ENCODE measurements around the gene HNRNPUL1.
A peak's percentile ranks its signal among the peaks of the same experiment; 100 is the strongest.

HNRNPUL1 gene

GRCh38 chr19:41307090-41307875 lies 43.1 kb downstream of the HNRNPUL1 start:
- H3K4me3 ChIP-seq (ENCODE audit: low read depth, low read length): no peak overlapping the region
- in situ Hi-C loops (cut with HindIII; ENCODE audit: low sequenced_read_pairs): no loop called here
- DNase-seq (ENCODE audit: low read depth): no peak
- TF ChIP-seq CTCF (IDR thresholded peaks at IDR 0.05; ENCODE audit: low read depth, low read length, missing control alignments): no peak

GRCh38 chr19:41307954-41308449 lies 43.8 kb downstream of the HNRNPUL1 start:
- no peak overlapping the region for H3K4me3 ChIP-seq (ENCODE audit: low read depth, low read length)
- TF ChIP-seq CTCF (IDR thresholded peaks at IDR 0.05; ENCODE audit: low read depth, low read length, missing control alignments): no peak
- in situ Hi-C loops (cut with HindIII; ENCODE audit: low sequenced_read_pairs): no loop called here
- no peak for DNase-seq (ENCODE audit: low read depth)

- H3K4me3 ChIP-seq (ENCODE audit: low read depth, low read length): peak overlapping the region; percentile 89
- peak; percentile 98 for TF ChIP-seq CTCF (IDR thresholded peaks at IDR 0.05; ENCODE audit: low read depth, low read length, missing control alignments)
- in situ Hi-C loops (cut with HindIII; ENCODE audit: low sequenced_read_pairs): no loop called here
- DNase-seq (ENCODE audit: low read depth): peak; percentile 89
Measured at GRCh38 chr19:41308450-41309179, 44.4 kb downstream of the HNRNPUL1 start.

- in situ Hi-C loops (cut with HindIII; ENCODE audit: low sequenced_read_pairs): no loop called here
- peak overlapping the region; percentile 89 for H3K4me3 ChIP-seq (ENCODE audit: low read depth, low read length)
- no peak for TF ChIP-seq CTCF (IDR thresholded peaks at IDR 0.05; ENCODE audit: low read depth, low read length, missing control alignments)
- no peak for DNase-seq (ENCODE audit: low read depth)
Measured at GRCh38 chr19:41309180-41310032, 45.2 kb downstream of the HNRNPUL1 start.

- peak; percentile 66 for DNase-seq (ENCODE audit: low read depth)
- peak within 1 kb of the TSS; percentile 89 for H3K4me3 ChIP-seq (ENCODE audit: low read depth, low read length)
- in situ Hi-C loops (cut with HindIII; ENCODE audit: low sequenced_read_pairs): no loop called here
- no peak for TF ChIP-seq CTCF (IDR thresholded peaks at IDR 0.05; ENCODE audit: low read depth, low read length, missing control alignments)
Measured at GRCh38 chr19:41310033-41310831, 46.1 kb downstream of the HNRNPUL1 start, which contains the start of gene CCDC97. Gene CCDC97, plus strand, starts transcription at chr19:41310172. Its CDS starts 139 bp downstream, at chr19:41310311.

Data from astrocyte of the cerebellum (primary cell).